ENCODE measurements around the gene JPH2. TPM values are rescaled to one million over a fixed set of nuclear protein-coding genes. Genes with fewer than 3 reads are reported as not detected.

The JPH2 gene
- total RNA-seq, 2 donors from 2014 or later = 78.3 to 93.5 TPM

Other genes with a start within 250 kb of the JPH2 start
- gene OSER1, start 23.6 kb upstream of the JPH2 start, total RNA-seq = 10 to 100 TPM; 19.9 to 28.5 TPM
- under 1 TPM; 0.21 to 0.50 TPM for gene GDAP1L1, start 60.1 kb upstream of the JPH2 start, total RNA-seq
- 100 to 1,000 TPM in 1 of 2 donors, 10 to 100 TPM in 1; 97.7 to 124 TPM for gene FITM2, start 124.0 kb upstream of the JPH2 start, total RNA-seq
- gene R3HDML, start 149.9 kb upstream of the JPH2 start, total RNA-seq = not detected
- gene HNF4A, start 168.5 kb upstream of the JPH2 start, total RNA-seq = not detected